Measurements from ENCODE around the gene EEPD1.

DNA sequence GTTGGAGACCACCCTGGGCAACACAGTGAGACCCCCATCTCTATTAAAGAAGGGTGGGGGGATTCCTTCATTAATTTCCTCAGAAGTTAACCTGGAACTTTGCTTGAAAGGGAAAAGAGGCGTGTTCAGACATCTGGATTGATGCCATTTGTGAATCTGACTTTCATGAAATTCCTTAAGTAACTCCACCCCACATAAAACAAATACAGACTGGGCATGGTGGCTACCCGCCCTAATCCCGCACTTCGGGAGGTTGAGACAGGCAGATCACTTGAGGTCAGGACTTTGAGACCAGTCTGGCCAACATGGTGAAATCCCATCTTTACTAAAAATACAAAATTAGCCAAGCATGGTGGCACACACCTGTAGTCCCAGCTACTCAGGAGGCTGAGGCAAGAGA lies 75.0 kb downstream of the EEPD1 start:
- no peak for TF ChIP-seq POLR2A (IDR thresholded peaks at IDR 0.05; ENCODE audit: low read depth, low read length)
- no peak for TF ChIP-seq TAF1 (IDR thresholded peaks at IDR 0.05; ENCODE audit: low read depth, low read length)
- TF ChIP-seq POU2F2 (IDR thresholded peaks at IDR 0.05; ENCODE audit: low read depth, low read length): no peak
- TF ChIP-seq POLR2AphosphoS5 (IDR thresholded peaks at IDR 0.05; ENCODE audit: low read depth, low read length): no peak
- no peak for TF ChIP-seq SPI1 (IDR thresholded peaks at IDR 0.05; ENCODE audit: low read depth, low read length)
